Pancreas (tissue), 10 donors: ENCODE data around the gene BRCC3. TPM values are rescaled to one million over a fixed set of nuclear protein-coding genes. Genes with fewer than 3 reads are reported as not detected.

Experiments used
- ATAC-seq, 4 donors: fragments of 200-7000 bp; cut with Tn5 transposase; one replicate each; pipeline versions ENCODE4 v1.8.0 to v1.9.1; 2020; ENCODE audit warnings: mild to moderate bottlenecking in 4 of 4, moderate library complexity in 4 of 4
- DNase-seq, 6 donors: peaks; one replicate each; pipeline ENCODE4 v3.0.0-alpha.2; 2020
- FAIRE-seq: peaks from 2 replicates; lab custom pipeline; 2012; peaks lifted over from hg19 to GRCh38; lab: Jason Lieb, UNC
- H3K27ac ChIP-seq, 4 donors: fragments of 200-600 bp; sonication (generic); 1 replicate in 3 of 4; 2 replicates in 1 of 4; pipeline versions ENCODE4 v1.5.0 to v1.8.0; 2020
- H3K27me3 ChIP-seq, 4 donors: fragments of 200-600 bp; one replicate each; pipeline ENCODE4 v1.8.0; 2021
- H3K36me3 ChIP-seq, 3 donors: fragments of 200-600 bp; sonication (generic) in 1 of 3; one replicate each; pipeline versions ENCODE4 v1.5.0 to v1.8.0; 2020 to 2021
- H3K4me1 ChIP-seq, 3 donors: fragments of 200-600 bp; one replicate each; pipeline ENCODE4 v1.8.0; 2021
- H3K4me3 ChIP-seq, 4 donors: fragments of 200-600 bp; sonication (generic) in 2 of 4; one replicate each; pipeline versions ENCODE4 v1.5.0 to v1.8.0; 2020 to 2021
- H3K9me3 ChIP-seq, 4 donors: fragments of 200-600 bp; one replicate each; pipeline ENCODE4 v1.8.0; 2021
- WGBS, 2 donors: extraction: QIAGEN DNeasy Blood & Tissue Kit; methylation state at CpG; one replicate each; pipeline ENCODE4 v1.1.7; 2013; 5-methylcytosine and 5-hydroxymethylcytosine counted together
- intact Hi-C, 3 donors: fragments of 100-400 bp; cut with DNase I; formaldehyde crosslinking; loops; one replicate each; pipeline versions ENCODE4 v1.11.1 to v1.14.2; 2022
- polyA plus RNA-seq, 2 donors: library from polyadenylated mRNA; stranded (reverse); fragments of 200-250 nt; gene quantifications; one replicate each; pipeline ENCODE4 v1.2.3, GENCODE V29; 2013
- total RNA-seq, 6 donors: library from RNA; stranded (reverse); fragmentation: NEBNext Ultra II Directional in 4 of 6; extraction: Animal tissue kit (Norgen Biotek cat#: 25700) in 4 of 6; gene quantifications; one replicate each; pipeline versions ENCODE4 v1.2.1 to v1.2.4, GENCODE V29; 2021 to 2023
- TF ChIP-seq, protein P1 (sequence below), 4 donors: fragments of 200-600 bp; sonication (generic) in 3 of 4; IDR thresholded peaks; one replicate each; pipeline versions ENCODE4 v1.5.0 to v1.8.0; 2021; ENCODE audit warnings: antibody characterized with exemption in 4 of 4
- donor health status: healthy with polysubstance abuse.
- donor health status: DM: no; HTN: no; CAD: no; lungs with moderate emphysema.
- donor health status: DM: no; HTN: no; CAD: no.
- donor health status: control.
- donor health status: control.
- donor health status: Bipolar disorder and iron deficiency.
- donor health status: DM: yes; HTN: yes; CAD: no.
- donor health status: DM: no; HTN: no; CAD: no.
- donor health status: DM: no; HTN: no; CAD: no.
- donor health status: DM: yes; HTN: yes; CAD: no.

Gene BRCC3
- total and polyA plus RNA-seq, 8 donors: 4.6 to 13.2 (median 8.6) TPM

- TF ChIP-seq, protein P1, sequence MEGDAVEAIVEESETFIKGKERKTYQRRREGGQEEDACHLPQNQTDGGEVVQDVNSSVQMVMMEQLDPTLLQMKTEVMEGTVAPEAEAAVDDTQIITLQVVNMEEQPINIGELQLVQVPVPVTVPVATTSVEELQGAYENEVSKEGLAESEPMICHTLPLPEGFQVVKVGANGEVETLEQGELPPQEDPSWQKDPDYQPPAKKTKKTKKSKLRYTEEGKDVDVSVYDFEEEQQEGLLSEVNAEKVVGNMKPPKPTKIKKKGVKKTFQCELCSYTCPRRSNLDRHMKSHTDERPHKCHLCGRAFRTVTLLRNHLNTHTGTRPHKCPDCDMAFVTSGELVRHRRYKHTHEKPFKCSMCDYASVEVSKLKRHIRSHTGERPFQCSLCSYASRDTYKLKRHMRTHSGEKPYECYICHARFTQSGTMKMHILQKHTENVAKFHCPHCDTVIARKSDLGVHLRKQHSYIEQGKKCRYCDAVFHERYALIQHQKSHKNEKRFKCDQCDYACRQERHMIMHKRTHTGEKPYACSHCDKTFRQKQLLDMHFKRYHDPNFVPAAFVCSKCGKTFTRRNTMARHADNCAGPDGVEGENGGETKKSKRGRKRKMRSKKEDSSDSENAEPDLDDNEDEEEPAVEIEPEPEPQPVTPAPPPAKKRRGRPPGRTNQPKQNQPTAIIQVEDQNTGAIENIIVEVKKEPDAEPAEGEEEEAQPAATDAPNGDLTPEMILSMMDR (IDR thresholded peaks at IDR 0.05): no peak
- ATAC-seq: no peak
- intact Hi-C loops: no loop called here
- DNase-seq: no peak
- Histone ChIP-seq H3K4me3 (no peak overlapping the region), H3K27me3 (no peaks in the 10 kb centered on the region), H3K9me3 (no peaks in the 10 kb centered on the region), H3K36me3 (no peaks in the 10 kb centered on the region), H3K27ac (no peak overlapping the region), H3K4me1 (no peaks in the 10 kb centered on the region)
- no peak for FAIRE-seq
- WGBS, 2 donors: 73 to 95% methylated on average over 2 of the region's 2 CpGs
Observed at GRCh38 chrX:155105919-155106318, 34.6 kb downstream of the BRCC3 start.

DNA sequence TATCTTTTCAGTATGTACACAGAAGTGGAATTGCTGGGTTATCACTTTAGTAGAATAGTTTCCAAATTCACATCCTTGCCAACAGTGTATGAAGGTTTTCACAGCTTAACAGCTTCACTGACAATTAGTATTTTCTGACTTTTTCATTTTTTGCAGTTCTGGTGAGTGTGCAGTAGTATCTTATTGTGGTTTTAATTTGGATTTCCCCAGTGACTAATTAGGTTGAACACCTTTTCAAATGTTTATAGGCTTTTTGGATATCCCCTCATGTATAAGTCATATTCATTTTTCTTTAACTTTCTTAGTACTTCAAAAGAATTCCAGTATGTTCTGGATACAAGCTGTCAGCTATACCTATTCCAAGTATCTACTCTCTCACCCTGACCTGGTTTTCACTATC, 37.1 kb downstream of the BRCC3 start:
- intact Hi-C loops: no loop called here
- ATAC-seq (no peak), DNase-seq (no peak), FAIRE-seq (no peak)
- H3K36me3 ChIP-seq: no peaks in the 10 kb centered on the region
- TF ChIP-seq, protein P1 (IDR thresholded peaks at IDR 0.05): no peak
- H3K27ac ChIP-seq: no peak overlapping the region
- H3K9me3 ChIP-seq: no peaks in the 10 kb centered on the region
- no peaks in the 10 kb centered on the region for H3K27me3 ChIP-seq
- H3K4me3 ChIP-seq: no peak overlapping the region
- H3K4me1 ChIP-seq: no peaks in the 10 kb centered on the region

GRCh38 chrX:155112171-155112570, 40.9 kb downstream of the BRCC3 start:
- TF ChIP-seq, protein P1 (IDR thresholded peaks at IDR 0.05): no peak
- Histone ChIP-seq H3K9me3 (no peaks in the 10 kb centered on the region), H3K27ac (no peak overlapping the region), H3K4me1 (no peaks in the 10 kb centered on the region), H3K36me3 (no peaks in the 10 kb centered on the region), H3K4me3 (no peak overlapping the region), H3K27me3 (no peaks in the 10 kb centered on the region)
- FAIRE-seq (no peak), ATAC-seq (no peak), DNase-seq (no peak)
- intact Hi-C loops: no loop called here
- 74 to 98% methylated on average over 3 of the region's 3 CpGs for WGBS, 2 donors

DNA sequence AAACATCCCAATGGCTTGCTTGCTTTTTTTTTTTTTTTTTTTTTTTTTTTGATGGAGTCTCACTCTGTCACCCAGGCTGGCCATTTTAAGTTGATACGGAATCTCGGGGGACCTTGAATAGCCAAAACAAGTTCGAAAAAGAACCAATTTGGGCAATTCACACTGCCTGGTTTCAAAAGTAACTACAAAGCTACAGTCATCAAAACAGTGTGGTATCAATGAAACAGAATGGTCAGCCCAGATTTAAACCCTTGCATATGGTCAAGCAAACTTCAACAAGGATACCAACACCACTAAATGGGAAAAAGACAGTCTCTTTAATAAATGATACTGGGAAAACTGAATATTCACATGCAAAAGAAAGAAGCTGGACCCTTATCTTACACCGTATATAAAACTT, 41.8 kb downstream of the BRCC3 start:
- TF ChIP-seq, protein P1 (IDR thresholded peaks at IDR 0.05): no peak
- Histone ChIP-seq H3K36me3 (no peaks in the 10 kb centered on the region), H3K9me3 (no peaks in the 10 kb centered on the region), H3K4me1 (no peaks in the 10 kb centered on the region), H3K27ac (no peak overlapping the region), H3K27me3 (no peaks in the 10 kb centered on the region), H3K4me3 (no peak overlapping the region)
- intact Hi-C loops: no loop called here
- ATAC-seq (no peak), DNase-seq (no peak), FAIRE-seq (no peak)
- 70 to 97% methylated on average over 4 of the region's 4 CpGs for WGBS, 2 donors

DNA sequence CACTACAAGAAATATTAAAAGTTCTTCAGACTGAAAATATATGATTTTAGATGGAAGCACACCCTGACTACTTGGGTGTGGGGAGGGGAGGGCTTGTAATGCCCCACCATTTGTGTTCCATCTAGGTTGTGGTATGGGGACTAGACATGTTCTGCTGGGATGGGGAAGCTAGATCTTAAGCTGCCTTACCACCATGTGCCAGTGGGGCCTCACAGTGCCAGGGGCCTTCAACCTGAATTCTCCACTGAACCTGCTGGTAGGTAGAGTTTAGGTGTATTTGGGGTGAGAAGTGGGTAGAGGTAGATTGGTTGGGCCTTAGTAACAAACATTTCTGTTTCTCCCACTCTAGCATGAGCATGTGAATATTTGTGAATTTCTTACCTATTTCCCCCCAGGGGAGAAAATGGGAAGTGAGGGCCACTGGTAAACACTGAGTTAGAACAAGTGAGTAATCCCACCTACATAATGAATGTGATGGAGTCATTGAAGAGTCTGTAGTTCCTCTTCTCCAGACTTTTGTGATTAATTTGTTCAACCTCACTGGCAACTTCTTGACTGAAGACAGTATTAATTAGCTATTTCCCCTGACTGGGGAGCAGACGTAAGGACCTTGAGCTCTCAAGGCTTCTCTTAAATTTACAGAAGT, 44.0 kb downstream of the BRCC3 start:
- no peak for FAIRE-seq

More for the DNA sequence above, 44.0 kb downstream of the BRCC3 start:
- intact Hi-C loops: no loop called here
- 85 to 100% methylated on average over 1 of the region's 1 CpG for WGBS, 2 donors
- H3K27me3 ChIP-seq: no peaks in the 10 kb centered on the region
- no peak for DNase-seq
- H3K4me3 ChIP-seq: no peak overlapping the region
- no peaks in the 10 kb centered on the region for H3K9me3 ChIP-seq
- no peaks in the 10 kb centered on the region for H3K36me3 ChIP-seq
- H3K4me1 ChIP-seq: no peaks in the 10 kb centered on the region
- ATAC-seq: no peak
- TF ChIP-seq, protein P1 (IDR thresholded peaks at IDR 0.05): no peak
- no peak overlapping the region for H3K27ac ChIP-seq
